ENCODE results near the gene ZNF470. TPM values are rescaled to one million over a fixed set of nuclear protein-coding genes. Genes with fewer than 3 reads are reported as not detected.

ZNF470 gene
- 1 to 10 TPM; 3.4 to 7.1 (median 5.6) TPM for total RNA-seq

DNA sequence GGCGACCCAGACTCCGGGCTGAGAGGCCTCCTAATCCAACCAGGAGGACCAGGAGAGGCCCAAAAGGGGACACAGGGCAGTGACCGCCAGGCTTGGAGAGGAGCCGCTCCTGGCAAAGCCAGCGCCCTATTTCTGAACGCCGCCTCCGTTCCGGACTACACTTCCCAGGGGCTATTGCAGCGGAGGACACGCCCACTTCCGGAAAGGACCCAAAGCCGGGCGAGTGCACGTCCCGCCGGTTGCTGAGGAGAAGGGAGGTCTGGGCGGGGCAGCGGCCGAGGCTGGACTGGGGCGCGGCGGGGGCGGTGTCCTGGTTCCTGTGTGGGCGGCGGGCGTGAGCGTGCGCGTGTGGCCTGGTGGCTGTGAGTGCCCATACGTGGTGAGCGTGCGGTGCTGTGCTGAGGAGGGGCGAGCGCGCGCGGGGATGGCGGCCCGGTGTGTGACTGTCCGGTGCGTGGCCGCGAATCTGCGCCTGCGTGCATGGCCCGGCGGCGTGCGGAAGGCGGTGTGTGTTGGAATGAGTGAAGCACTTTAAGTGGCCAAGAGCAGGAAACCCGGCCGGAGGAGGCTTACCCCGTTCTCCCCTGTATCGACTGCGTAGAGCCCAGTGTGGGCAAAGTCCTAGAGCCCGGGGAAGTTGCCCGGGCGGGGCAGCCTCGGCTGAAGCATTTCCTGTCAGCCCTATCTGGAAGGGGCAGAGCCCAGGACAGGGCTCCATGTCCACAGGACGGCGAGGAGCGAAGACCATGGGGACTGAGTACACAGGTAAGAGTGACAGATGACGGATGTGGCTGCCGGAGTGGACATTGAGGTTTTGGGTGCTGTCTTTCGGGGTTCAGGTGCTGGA is at the start of gene ZNF470:
ZNF470 (plus strand) TSS at position 195 of the 847 bp plus-strand sequence. CDS start 2,844 bp downstream, outside the sequence.
- Histone ChIP-seq H3K4me3 (replicated peaks in 1 of 3) (peak within 1 kb of the TSS; percentile 83 to 99 (median 90)), H3K4me1 (peaks cover 7 to 13% of the 10 kb centered on the region in 2 donors), H3K27ac (peak within 1 kb of the TSS in 2 of 3 donors; percentile 59 to 65), H3K9me3 (no peaks in the 10 kb centered on the region), H3K36me3 (peaks cover 20 to 22% of the 10 kb centered on the region in 2 donors), H3K27me3 (no peaks in the 10 kb centered on the region)
- DNase-seq: peak; percentile 96 to 97
- TF ChIP-seq POLR2A (IDR thresholded peaks at IDR 0.05): peak in 1 of 2 donors; percentile 60
- TF ChIP-seq, protein P1, sequence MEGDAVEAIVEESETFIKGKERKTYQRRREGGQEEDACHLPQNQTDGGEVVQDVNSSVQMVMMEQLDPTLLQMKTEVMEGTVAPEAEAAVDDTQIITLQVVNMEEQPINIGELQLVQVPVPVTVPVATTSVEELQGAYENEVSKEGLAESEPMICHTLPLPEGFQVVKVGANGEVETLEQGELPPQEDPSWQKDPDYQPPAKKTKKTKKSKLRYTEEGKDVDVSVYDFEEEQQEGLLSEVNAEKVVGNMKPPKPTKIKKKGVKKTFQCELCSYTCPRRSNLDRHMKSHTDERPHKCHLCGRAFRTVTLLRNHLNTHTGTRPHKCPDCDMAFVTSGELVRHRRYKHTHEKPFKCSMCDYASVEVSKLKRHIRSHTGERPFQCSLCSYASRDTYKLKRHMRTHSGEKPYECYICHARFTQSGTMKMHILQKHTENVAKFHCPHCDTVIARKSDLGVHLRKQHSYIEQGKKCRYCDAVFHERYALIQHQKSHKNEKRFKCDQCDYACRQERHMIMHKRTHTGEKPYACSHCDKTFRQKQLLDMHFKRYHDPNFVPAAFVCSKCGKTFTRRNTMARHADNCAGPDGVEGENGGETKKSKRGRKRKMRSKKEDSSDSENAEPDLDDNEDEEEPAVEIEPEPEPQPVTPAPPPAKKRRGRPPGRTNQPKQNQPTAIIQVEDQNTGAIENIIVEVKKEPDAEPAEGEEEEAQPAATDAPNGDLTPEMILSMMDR (IDR thresholded peaks at IDR 0.05): no peak
- 5 to 8% methylated on average over 35 to 43 of the region's 66 CpGs for WGBS, 2 donors
- intact Hi-C loops (cut with DNase I): no loop called here

GRCh38 chr19:56525214-56525860 is 41.9 kb upstream of the ZNF470 start:
- H3K4me1 ChIP-seq: no peaks in the 10 kb centered on the region
- peaks cover 35 to 43% of the 10 kb centered on the region in 2 donors for H3K36me3 ChIP-seq
- no peak for DNase-seq
- intact Hi-C loops (cut with DNase I): loop anchor here (10.0 kb wide), 1 partner anchor 101 kb away; no protein-coding TSS in a partner anchor
- H3K27ac ChIP-seq: no peak overlapping the region
- no peak for TF ChIP-seq POLR2A (IDR thresholded peaks at IDR 0.05)
- no peaks in the 10 kb centered on the region for H3K27me3 ChIP-seq
- peaks cover 20% of the 10 kb centered on the region for H3K9me3 ChIP-seq
- WGBS, 2 donors: 81 to 86% methylated on average over 4 of the region's 4 CpGs
- no peak overlapping the region for H3K4me3 ChIP-seq (replicated peaks in 1 of 3)

DNA sequence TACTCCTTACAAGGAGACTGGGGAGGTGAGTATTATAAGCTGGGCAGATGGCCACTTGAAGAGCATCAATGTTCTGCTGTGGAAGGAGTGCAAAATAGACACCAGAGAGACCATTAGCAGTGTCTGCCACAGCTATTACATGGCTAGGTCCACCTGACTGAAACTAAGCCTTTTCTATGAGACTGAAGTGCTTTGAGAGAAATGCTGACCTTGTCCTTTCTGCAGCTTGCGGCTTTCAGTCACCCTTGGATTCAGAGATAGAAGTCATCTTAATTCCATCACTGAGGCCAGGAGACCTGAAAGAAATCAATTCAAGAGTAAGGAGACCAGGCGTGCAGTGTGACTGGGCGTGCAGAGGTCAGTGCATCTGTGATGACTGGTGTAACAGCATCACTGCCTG is 29.8 kb upstream of the ZNF470 start:
- Histone ChIP-seq H3K4me3 (replicated peaks in 1 of 3) (no peak overlapping the region), H3K4me1 (peaks cover 10 to 13% of the 10 kb centered on the region in 2 donors), H3K27me3 (no peaks in the 10 kb centered on the region), H3K9me3 (no peaks in the 10 kb centered on the region), H3K27ac (no peak overlapping the region), H3K36me3 (no peaks in the 10 kb centered on the region)
- intact Hi-C loops (cut with DNase I): no loop called here
- no peak for TF ChIP-seq POLR2A (IDR thresholded peaks at IDR 0.05)
- TF ChIP-seq, protein P1 (IDR thresholded peaks at IDR 0.05): no peak
- 86 to 94% methylated on average over 3 of the region's 3 CpGs for WGBS, 2 donors
- DNase-seq: no peak

- intact Hi-C loops (cut with DNase I): no loop called here
- Histone ChIP-seq H3K36me3 (no peaks in the 10 kb centered on the region), H3K9me3 (no peaks in the 10 kb centered on the region), H3K27me3 (no peaks in the 10 kb centered on the region), H3K4me3 (replicated peaks in 1 of 3) (peak overlapping the region; percentile 9 to 69 (median 56)), H3K27ac (peak overlapping the region; percentile 86 to 97 (median 95)), H3K4me1 (peaks cover 10 to 13% of the 10 kb centered on the region in 2 donors)
- peak in 1 of 2 donors; percentile 30 for TF ChIP-seq POLR2A (IDR thresholded peaks at IDR 0.05)
- TF ChIP-seq, protein P1 (IDR thresholded peaks at IDR 0.05): no peak
- DNase-seq: peak; percentile 92
- 0 to 4% methylated on average over 15 to 19 of the region's 46 CpGs for WGBS, 2 donors
Measured at GRCh38 chr19:56538254-56538760, 29.0 kb upstream of the ZNF470 start.

DNA sequence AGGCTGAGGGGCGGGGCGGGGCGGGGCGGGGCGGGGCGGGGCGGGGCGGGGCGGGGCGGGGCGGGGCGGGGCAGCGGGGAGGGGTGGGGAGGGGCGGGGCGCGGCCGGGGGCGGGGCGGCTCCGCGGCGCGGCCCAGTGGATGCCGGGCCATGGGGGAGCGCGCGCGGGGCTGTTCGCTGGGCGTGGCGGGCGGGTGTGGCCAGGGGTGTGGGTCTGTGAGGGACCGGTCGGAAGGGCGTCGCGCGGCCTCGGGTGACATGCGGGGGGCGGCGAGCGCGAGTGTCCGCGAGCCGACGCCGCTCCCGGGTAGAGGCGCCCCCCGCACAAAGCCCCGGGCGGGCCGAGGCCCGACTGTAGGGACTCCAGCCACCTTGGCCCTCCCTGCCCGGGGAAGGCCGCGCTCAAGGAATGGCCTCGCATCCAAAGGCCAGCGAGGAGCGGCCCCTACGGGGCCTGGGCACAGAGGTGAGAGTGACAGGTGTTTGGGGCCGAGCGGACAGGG is 28.5 kb upstream of the ZNF470 start, which contains the start of gene ZFP28:
ZFP28 (plus strand) TSS at position 188 of the 503 bp plus-strand sequence; CDS start at position 259, 71 bp downstream.
- Histone ChIP-seq H3K9me3 (no peaks in the 10 kb centered on the region), H3K27ac (peak within 1 kb of the TSS; percentile 86 to 97 (median 95)), H3K4me3 (replicated peaks in 1 of 3) (peak within 1 kb of the TSS; percentile 54 to 78 (median 69)), H3K4me1 (peaks cover 10 to 13% of the 10 kb centered on the region in 2 donors), H3K27me3 (no peaks in the 10 kb centered on the region), H3K36me3 (no peaks in the 10 kb centered on the region)
- 0% methylated on average over 2 to 9 of the region's 65 CpGs for WGBS, 2 donors
- peak; percentile 80 to 86 for DNase-seq
- TF ChIP-seq, protein P1 (IDR thresholded peaks at IDR 0.05): no peak
- peak in 1 of 2 donors; percentile 29 for TF ChIP-seq POLR2A (IDR thresholded peaks at IDR 0.05)
- intact Hi-C loops (cut with DNase I): no loop called here
